K562 (cell line): Measurements from ENCODE around the gene STIM1. TPM values are rescaled to one million over a fixed set of nuclear protein-coding genes. Genes with fewer than 3 reads are reported as not detected.

Experiments used
- CCAR2 ChIP-seq: fragments of 200-400 bp; formaldehyde crosslinking; IDR thresholded peaks from 2 replicates; pipeline ENCODE4 v1.6.1; 2017; ENCODE audit warnings: mild to moderate bottlenecking, low read depth, low read length
- E2F1 ChIP-seq: sonication (generic); formaldehyde crosslinking; IDR thresholded peaks from 2 replicates; pipeline ENCODE4 v1.8.1; 2023; ENCODE audit warnings: mild to moderate bottlenecking, missing genetic modification reagents, moderate library complexity
- FOXK2 ChIP-seq, 2 experiments: fragments of 450-650 bp; IDR thresholded peaks in 1 of 2; conservative IDR thresholded peaks in 1 of 2; 2 replicates each; pipeline ENCODE4 v1.6.1; 2016; ENCODE audit warnings: low read depth in 2 of 2, mild to moderate bottlenecking in 1 of 2
- KDM5B ChIP-seq: fragments of 200-600 bp; sonication (generic); IDR thresholded peaks from 2 replicates; pipeline ENCODE4 v1.6.1; 2012; ENCODE audit warnings: low read depth, mild to moderate bottlenecking, moderate library complexity, low read length, control low read depth, inconsistent platforms; ENCODE audit not compliant: insufficient replicate concordance
- KLF13 ChIP-seq: fragments of 450-650 bp; IDR thresholded peaks from 2 replicates; pipeline ENCODE4 v1.6.1; 2016; ENCODE audit warnings: missing genetic modification characterization, low read depth, mild to moderate bottlenecking, missing compliant biosample characterization, moderate library complexity, borderline replicate concordance
- MTA3 ChIP-seq: fragments of 450-650 bp; formaldehyde crosslinking; IDR thresholded peaks from 2 replicates; pipeline ENCODE4 v1.6.1; 2017; ENCODE audit warnings: mild to moderate bottlenecking, borderline replicate concordance
- MYC ChIP-seq, 2 experiments: fragments of 250-450 bp in 1 of 2; sonication (Bioruptor Pico) in 1 of 2; IDR thresholded peaks; 2 replicates each; pipeline versions ENCODE4 v1.5.1 to v1.6.1; 2012 to 2021; ENCODE audit warnings: low read depth in 2 of 2, borderline replicate concordance in 1 of 2, improper control_type of control experiment in 1 of 2, low read length in 1 of 2, mild to moderate bottlenecking in 1 of 2, moderate library complexity in 1 of 2
- MYNN ChIP-seq, 2 experiments: sonication (generic); formaldehyde crosslinking in 1 of 2; IDR thresholded peaks; 2 replicates each; pipeline versions ENCODE4 v1.5.0 to v1.6.1; 2016 to 2020; ENCODE audit warnings: antibody characterized with exemption in 1 of 2, missing genetic modification reagents in 1 of 2
- POLR2H ChIP-seq: IDR thresholded peaks from 2 replicates; pipeline ENCODE4 v1.6.1; 2016; ENCODE audit warnings: missing genetic modification characterization, low read depth, mild to moderate bottlenecking, control low read depth, missing compliant biosample characterization, moderate library complexity
- RAD21 ChIP-seq, 2 experiments: fragments of 250-450 bp in 1 of 2; fragments of 450-650 bp in 1 of 2; sonication (Bioruptor Pico) in 1 of 2; formaldehyde crosslinking in 1 of 2; IDR thresholded peaks in 1 of 2; conservative IDR thresholded peaks in 1 of 2; 2 replicates each; pipeline versions ENCODE4 v1.4.0 to v1.8.0; 2020 to 2022; ENCODE audit warnings: mild to moderate bottlenecking in 2 of 2, moderate library complexity in 1 of 2
- SMAD4 ChIP-seq: fragments of 250-450 bp; sonication (Bioruptor Pico); conservative IDR thresholded peaks from 2 replicates; pipeline ENCODE4 v1.8.0; 2021; ENCODE audit warnings: inconsistent platforms, mild to moderate bottlenecking, moderate library complexity
- SMARCA5 ChIP-seq: fragments of 450-650 bp; IDR thresholded peaks from 2 replicates; pipeline ENCODE4 v1.6.1; 2016
- STAT5A ChIP-seq: IDR thresholded peaks from 2 replicates; pipeline ENCODE4 v1.6.1; 2012; ENCODE audit warnings: low read length, inconsistent platforms, borderline replicate concordance
- VEZF1 ChIP-seq: fragments of 200-800 bp; sonication (Bioruptor generic); IDR thresholded peaks from 2 replicates; pipeline ENCODE4 v1.6.1; 2017; ENCODE audit warnings: missing genetic modification characterization, missing compliant biosample characterization
- YBX1 ChIP-seq: fragments of 450-650 bp; IDR thresholded peaks from 2 replicates; pipeline ENCODE4 v1.7.1; 2016; ENCODE audit warnings: mild to moderate bottlenecking
- ZC3H11A ChIP-seq: IDR thresholded peaks from 2 replicates; pipeline ENCODE4 v1.6.1; 2012; ENCODE audit warnings: low read depth, low read length, improper control_type of control experiment
- ZNF217 ChIP-seq: sonication (generic); formaldehyde crosslinking; IDR thresholded peaks from 2 replicates; pipeline ENCODE4 v1.8.0; 2022; ENCODE audit warnings: mild to moderate bottlenecking, missing genetic modification reagents
- polyA plus RNA-seq, 8 experiments: library from polyadenylated mRNA; depleted of rRNA in 4 of 8; stranded (reverse) in 5 of 8; unstranded in 3 of 8; fragments of >200 nt; fragmentation: Nextera tagmentation in 2 of 8; fragmentation: Illumina TruSeq in 1 of 8; extraction: Ambion mirVana in 2 of 8; extraction: Trizol in 1 of 8; gene quantifications; 2 replicates each; pipeline versions ENCODE4 v1.2.1 to v1.2.3, GENCODE V29; 2011 to 2014; ENCODE audit warnings: inconsistent platforms in 1 of 8, missing spikeins in 1 of 8
- total RNA-seq, 7 experiments: library from RNA; depleted of rRNA in 6 of 7; stranded (reverse); fragments of >200 nt in 6 of 7; fragmentation: Illumina TruSeq in 2 of 7; extraction: Trizol in 2 of 7; gene quantifications; 2 replicates each; pipeline versions ENCODE4 v1.2.1 to v1.2.3, GENCODE V29; 2011 to 2021; ENCODE audit warnings: low replicate concordance in 1 of 7
- TF ChIP-seq, protein P1 (sequence below): fragments of 450-650 bp; IDR thresholded peaks from 2 replicates; pipeline ENCODE4 v1.6.1; 2016
- TF ChIP-seq, protein P2 (sequence below): fragments of 450-650 bp; formaldehyde crosslinking; IDR thresholded peaks from 2 replicates; pipeline ENCODE4 v1.4.0; 2020; ENCODE audit warnings: mild to moderate bottlenecking, moderate library complexity
- TF ChIP-seq, protein P3 (sequence below), 2 experiments: fragments of 450-650 bp in 1 of 2; sonication (generic) in 1 of 2; formaldehyde crosslinking; conservative IDR thresholded peaks; 2 replicates each; pipeline versions ENCODE4 v1.4.0 to v1.8.1; 2020 to 2022; ENCODE audit warnings: mild to moderate bottlenecking in 1 of 2, missing genetic modification reagents in 1 of 2

Gene STIM1
- total and polyA plus RNA-seq, 9 of the 15 experiments (the other 6 are each of a cell fraction or from before 2014, with no cell fraction given), result 7.7 to 50.5 (median 22.5) TPM

- TF ChIP-seq E2F1 (CRISPR knock-in tag), result peak; percentile 40; the same call in 1 of the 2 replicates
- TF ChIP-seq, protein P1, sequence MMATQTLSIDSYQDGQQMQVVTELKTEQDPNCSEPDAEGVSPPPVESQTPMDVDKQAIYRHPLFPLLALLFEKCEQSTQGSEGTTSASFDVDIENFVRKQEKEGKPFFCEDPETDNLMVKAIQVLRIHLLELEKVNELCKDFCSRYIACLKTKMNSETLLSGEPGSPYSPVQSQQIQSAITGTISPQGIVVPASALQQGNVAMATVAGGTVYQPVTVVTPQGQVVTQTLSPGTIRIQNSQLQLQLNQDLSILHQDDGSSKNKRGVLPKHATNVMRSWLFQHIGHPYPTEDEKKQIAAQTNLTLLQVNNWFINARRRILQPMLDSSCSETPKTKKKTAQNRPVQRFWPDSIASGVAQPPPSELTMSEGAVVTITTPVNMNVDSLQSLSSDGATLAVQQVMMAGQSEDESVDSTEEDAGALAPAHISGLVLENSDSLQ, result 0 out of 2 replicates have a peak, but pooled peaks have one; percentile 4
- TF ChIP-seq, protein P2, sequence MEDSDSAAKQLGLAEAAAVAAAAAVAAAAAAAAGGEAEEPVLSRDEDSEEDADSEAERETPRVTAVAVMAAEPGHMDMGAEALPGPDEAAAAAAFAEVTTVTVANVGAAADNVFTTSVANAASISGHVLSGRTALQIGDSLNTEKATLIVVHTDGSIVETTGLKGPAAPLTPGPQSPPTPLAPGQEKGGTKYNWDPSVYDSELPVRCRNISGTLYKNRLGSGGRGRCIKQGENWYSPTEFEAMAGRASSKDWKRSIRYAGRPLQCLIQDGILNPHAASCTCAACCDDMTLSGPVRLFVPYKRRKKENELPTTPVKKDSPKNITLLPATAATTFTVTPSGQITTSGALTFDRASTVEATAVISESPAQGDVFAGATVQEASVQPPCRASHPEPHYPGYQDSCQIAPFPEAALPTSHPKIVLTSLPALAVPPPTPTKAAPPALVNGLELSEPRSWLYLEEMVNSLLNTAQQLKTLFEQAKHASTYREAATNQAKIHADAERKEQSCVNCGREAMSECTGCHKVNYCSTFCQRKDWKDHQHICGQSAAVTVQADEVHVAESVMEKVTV, result no peak
- TF ChIP-seq CCAR2, result no peak
- peak; percentile 43 for TF ChIP-seq KDM5B
- TF ChIP-seq MYC (IDR thresholded peaks at IDR 0.05; ENCODE audit: low read depth, low read length), result 0 out of 2 replicates have a peak, but pooled peaks have one; percentile 3
- TF ChIP-seq MYC (CRISPR knock-in tag; IDR thresholded peaks at IDR 0.05; ENCODE audit: borderline replicate concordance, low read depth), result 0 out of 2 replicates have a peak, but pooled peaks have one; percentile 23
- TF ChIP-seq YBX1, result no peak
- 0 out of 2 replicates have a peak, but pooled peaks have one; percentile 46 for TF ChIP-seq SMAD4 (CRISPR knock-in tag)
- TF ChIP-seq MYNN (IDR thresholded peaks at IDR 0.05), result 0 out of 2 replicates have a peak, but pooled peaks have one; percentile 7
- TF ChIP-seq MYNN (CRISPR knock-in tag; IDR thresholded peaks at IDR 0.05), result no peak
- no peak for TF ChIP-seq VEZF1
- 0 out of 2 replicates have a peak, but pooled peaks have one; percentile 10 for TF ChIP-seq KLF13 (tag)
- TF ChIP-seq ZC3H11A, result no peak
- no peak for TF ChIP-seq POLR2H
- TF ChIP-seq STAT5A, result no peak
- no peak; a peak in 1 of 4 replicates for TF ChIP-seq RAD21 (CRISPR knock-in tag; conservative IDR thresholded peaks at IDR 0.05 in 1 of 2, IDR thresholded peaks at IDR 0.05 in 1 of 2)
- no peak for TF ChIP-seq SMARCA5
- TF ChIP-seq, protein P3, sequence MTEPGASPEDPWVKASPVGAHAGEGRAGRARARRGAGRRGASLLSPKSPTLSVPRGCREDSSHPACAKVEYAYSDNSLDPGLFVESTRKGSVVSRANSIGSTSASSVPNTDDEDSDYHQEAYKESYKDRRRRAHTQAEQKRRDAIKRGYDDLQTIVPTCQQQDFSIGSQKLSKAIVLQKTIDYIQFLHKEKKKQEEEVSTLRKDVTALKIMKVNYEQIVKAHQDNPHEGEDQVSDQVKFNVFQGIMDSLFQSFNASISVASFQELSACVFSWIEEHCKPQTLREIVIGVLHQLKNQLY (CRISPR knock-in tag; conservative IDR thresholded peaks at IDR 0.05), result no peak
- no peak for TF ChIP-seq FOXK2 (conservative IDR thresholded peaks at IDR 0.05 in 1 of 2, IDR thresholded peaks at IDR 0.05 in 1 of 2; ENCODE audit: low read depth in 2 of 2)
- TF ChIP-seq ZNF217, result no peak
- 0 out of 2 replicates have a peak, but pooled peaks have one; percentile 15 for TF ChIP-seq MTA3
Measured at GRCh38 chr11:3855808-3856491, 486 bp downstream of the STIM1 start (continued).
